GM18508 (cell line): ENCODE results near the gene REXO5.

Source experiments
- ATAC-seq: cut with Tn5 transposase; IDR thresholded peaks from one replicate; pipeline ENCODE4 v1.9.1; 2021; ENCODE audit warnings: moderate number of reproducible peaks; ENCODE audit not compliant: insufficient read depth, unreplicated experiment

REXO5 gene

GRCh38 chr16:20870122-20870820 is 63.9 kb downstream of the REXO5 start:
- ATAC-seq = no peak

GRCh38 chr16:20871258-20871657 is 64.9 kb downstream of the REXO5 start:
- ATAC-seq = no peak

GRCh38 chr16:20871941-20872815 is 65.9 kb downstream of the REXO5 start:
- no peak for ATAC-seq

- ATAC-seq = no peak
Measured at GRCh38 chr16:20873331-20873730, 67.0 kb downstream of the REXO5 start.

DNA sequence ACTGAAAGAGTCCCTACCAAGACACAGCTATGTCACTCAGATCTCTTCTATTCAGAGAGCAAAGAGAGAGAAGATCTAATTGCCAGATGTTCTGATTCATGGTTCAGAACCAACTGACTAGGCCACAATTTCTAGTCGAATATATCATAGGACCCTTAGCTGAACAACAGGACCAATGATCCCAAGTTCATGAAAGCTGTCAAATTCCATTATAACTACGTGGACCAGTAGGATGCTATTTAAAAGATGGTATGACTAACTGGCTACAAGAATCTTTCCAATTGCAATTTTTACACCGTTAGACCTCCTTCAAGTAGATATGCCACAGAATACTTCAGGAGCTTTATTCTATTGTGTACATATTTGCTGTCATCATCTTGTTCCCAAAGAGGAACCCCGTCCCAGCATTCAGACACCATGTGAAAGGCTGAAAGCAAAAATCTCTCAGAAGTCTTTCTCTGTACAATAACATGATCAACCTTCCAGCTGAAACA is 67.8 kb downstream of the REXO5 start:
- peak; percentile 6 for ATAC-seq

GRCh38 chr16:20875355-20875650 is 69.0 kb downstream of the REXO5 start:
- no peak for ATAC-seq

GRCh38 chr16:20878682-20879147 is 72.4 kb downstream of the REXO5 start:
- no peak for ATAC-seq

DNA sequence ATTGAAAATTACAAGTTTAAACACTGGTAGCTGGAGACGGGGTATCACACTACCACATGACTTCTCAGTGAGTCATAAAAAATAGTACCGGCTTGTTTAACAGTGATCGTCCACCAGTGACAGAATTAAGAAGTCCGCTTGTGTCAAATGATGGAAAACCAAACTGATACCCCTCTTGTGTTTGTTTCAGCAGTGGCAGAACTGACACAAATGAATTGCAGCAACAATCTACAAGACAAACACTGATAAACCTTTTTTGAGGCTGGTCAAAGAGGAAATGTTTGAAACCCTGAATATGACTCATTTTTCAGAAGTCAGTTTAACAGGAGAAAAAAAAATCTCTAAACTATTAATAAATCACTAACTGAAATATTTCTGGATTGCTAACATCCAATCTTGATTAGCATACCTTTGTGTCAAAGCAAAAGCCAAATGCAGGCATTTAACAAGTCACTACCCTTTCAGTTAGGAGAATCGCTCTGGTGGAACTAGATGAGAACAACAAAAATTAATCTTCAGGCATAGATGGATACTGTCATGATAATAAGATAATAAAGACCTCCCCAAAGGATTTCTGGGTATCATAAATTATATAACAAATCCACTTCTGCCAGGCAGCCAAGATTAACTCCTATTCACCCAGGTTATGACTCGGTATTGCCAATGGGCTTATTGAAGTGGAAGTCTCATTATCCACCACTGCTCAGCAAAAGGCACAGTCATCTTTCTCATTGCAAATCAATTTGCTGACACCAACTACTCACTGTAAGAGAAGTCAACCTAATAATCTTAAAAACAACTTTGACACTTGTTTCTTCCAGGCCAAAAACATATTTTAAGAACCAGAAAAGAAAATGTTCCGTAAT is 73.1 kb downstream of the REXO5 start:
- ATAC-seq = no peak

DNA sequence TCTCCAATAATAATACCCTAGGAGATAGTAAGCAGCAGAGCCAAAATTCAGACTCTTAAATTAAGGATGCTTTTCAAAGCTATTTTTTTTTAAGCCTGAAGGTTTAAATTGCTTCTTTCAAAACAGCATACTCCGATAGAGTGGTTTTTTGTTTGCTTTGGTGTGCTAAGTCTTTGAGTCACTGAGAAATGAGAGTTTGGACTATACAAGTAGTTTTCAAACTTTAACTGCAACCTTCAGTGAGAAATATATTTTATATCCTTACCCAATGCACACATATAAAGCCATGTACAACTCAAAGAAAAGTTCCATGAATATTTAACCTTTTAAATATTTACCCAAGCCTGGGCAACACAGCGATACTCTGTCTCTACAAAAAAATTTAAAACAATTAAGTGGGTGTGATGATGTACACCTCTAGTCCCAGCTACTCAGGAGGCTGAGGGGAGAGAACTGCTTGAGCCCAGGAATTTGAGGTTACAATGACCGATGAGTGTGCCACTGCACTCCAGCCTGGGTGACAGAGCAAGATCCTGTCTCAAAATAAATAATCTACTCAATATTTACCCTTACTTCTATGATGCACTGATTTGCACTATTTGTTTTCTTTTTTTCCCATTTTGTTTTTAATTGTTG is 74.7 kb downstream of the REXO5 start:
- ATAC-seq = no peak

- ATAC-seq = no peak
Measured at GRCh38 chr16:20881503-20881878, 75.2 kb downstream of the REXO5 start.

GRCh38 chr16:20883554-20884239 is 77.4 kb downstream of the REXO5 start:
- ATAC-seq = no peak

GRCh38 chr16:20884240-20884556 is 77.9 kb downstream of the REXO5 start:
- ATAC-seq = no peak

DNA sequence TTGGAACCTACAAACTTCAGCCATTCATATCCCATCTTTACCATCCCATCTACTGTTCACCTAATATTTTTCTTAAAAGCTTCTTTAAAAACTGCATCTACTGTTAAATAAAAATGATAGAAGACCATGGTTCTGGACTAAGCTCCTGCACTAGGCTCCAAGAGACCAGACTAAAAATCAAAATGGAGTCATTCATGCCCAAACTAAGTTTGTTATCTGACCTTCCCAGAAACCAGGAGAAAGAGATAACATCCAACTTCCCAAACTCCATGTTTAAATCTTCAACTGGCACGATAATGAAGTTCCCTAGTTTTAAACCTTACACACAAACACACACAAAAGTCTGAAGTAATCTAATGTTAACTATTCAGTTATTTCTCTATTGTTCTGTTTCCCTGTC is 80.0 kb downstream of the REXO5 start:
- ATAC-seq = no peak

DNA sequence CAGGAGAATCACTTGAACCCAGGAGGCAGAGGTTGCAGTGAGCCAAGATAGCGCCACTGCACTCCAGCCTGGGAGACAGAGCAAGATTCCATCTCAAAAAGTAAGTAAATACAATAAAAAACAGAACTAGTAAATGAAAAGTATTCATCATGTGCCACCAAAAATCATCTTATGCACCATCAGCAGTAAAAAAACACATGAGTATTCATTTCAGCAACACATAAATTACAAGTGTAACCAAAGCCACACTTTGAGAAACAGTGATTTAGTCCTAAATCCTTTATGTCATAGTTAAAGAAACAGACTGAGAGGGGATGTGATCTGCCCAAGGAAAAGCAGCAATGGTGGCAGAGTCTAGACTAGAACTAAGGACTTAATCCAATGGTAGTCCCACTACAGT is 80.9 kb downstream of the REXO5 start:
- ATAC-seq = no peak

GRCh38 chr16:20889625-20890275 is 83.4 kb downstream of the REXO5 start:
- ATAC-seq = no peak

DNA sequence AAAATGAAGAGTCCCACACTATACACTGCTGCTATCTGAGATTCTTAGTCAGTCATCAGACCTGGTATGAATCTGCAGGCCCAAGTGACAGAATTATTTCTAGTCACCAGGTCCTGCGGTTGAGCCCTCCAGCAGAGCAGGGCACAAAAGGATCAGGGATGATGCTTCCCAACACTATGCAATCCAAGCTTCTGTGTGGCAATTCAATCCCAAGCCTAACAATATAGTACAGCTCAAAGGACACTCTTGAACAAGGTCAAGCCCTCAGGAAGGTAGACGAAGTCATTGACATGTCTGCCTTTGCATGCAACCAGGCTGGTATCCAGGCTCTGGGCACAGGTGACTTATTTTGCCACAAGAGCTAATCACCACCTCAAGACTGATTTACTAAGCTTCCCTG is 88.1 kb downstream of the REXO5 start:
- no peak for ATAC-seq

DNA sequence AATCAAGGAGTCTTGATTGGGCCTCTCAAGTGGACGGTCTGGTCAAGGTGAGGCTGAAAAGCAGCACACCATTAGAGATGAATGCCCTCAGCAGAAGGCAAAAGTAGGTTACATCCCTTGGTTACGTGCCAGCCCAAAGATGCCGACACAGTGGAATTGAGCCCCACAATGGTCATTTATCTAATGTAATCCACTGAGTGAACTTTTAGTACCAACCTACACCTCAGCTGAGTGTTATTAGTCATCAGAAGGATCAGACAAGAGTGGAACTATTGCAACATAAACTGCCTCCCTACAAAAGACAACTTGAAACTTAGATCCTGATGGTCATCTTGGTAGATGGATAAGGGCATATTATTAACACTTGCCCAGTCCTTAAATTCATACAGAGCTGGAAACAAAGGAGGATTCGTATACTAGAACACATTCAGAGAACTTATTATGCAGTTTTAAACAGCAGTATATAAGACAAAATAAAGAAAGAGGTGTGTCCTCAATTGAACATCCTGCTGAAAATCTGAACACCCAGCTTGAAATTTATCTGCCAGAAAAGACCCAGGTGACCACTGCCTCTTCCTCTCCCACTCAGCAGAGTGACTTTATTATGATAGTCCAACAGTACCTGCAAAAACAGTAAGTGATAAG is 91.0 kb downstream of the REXO5 start:
- ATAC-seq = no peak

DNA sequence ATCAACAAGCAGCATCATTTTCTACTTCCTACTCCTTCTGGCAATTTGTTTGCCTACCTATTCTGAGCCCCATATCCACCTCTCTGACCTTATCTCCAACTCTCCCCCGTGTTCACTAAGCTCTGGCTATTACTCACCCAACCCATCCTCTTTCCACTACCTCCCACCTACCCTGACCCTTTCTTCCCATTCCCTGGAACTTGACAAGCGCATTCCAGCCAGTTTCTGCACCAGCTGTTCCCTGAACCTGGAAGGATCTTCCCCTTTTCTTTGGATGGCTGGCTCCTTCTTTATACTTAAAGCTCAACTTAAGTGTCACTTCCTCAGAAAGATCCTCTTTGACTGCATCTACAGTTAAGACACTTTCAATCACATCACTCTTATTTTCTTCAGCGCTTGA is 91.6 kb downstream of the REXO5 start:
- no peak for ATAC-seq

DNA sequence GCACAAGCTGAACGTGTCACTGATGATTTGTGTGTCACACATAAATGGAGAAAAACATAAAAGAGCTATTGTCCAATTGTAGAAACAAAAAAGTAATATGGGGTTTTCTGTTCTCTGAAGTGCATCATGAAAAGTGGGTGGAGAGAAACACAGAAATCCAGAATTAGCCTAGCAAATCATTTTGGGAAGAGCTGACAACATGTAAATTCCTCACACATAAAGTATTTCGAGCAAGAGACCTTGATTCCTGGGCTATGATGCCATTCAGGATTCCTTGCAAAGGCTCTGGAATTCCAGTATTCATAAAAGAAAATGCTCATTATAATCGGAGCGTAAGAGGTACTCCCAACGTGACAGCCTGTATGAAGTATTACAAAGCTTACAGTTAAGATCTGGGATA is 92.7 kb downstream of the REXO5 start:
- ATAC-seq = no peak
